T-helper 17 cell (primary cell): ENCODE data around the gene NF2. TPM values are rescaled to one million over a fixed set of nuclear protein-coding genes. Genes with fewer than 3 reads are reported as not detected.
A peak's percentile ranks its signal among the peaks of the same experiment; 100 is the strongest.

Experiments used
- ATAC-seq: fragments of 150-1000 bp; cut with Tn5 transposase; 2 replicates; pipeline ENCODE4 v1.10.0; 2021; ENCODE audit warnings: mild to moderate bottlenecking, moderate library complexity
- DNase-seq, 3 donors: peaks; one replicate each; pipeline versions ENCODE4 v3.0.0 to v3.0.0-alpha.2; 2020 to 2021
- H3K9me3 ChIP-seq: one replicate; pipeline ENCODE4 v1.7.0; 2013; ENCODE audit warnings: low read length, mild to moderate bottlenecking; ENCODE audit not compliant: control insufficient read depth, poor library complexity, severe bottlenecking
- H3K27ac Mint-ChIP-seq: one replicate; pipeline ENCODE4 v1.8.0; 2022; ENCODE audit warnings: mild to moderate bottlenecking, moderate library complexity, mixed read lengths
- H3K27me3 Mint-ChIP-seq: one replicate; pipeline ENCODE4 v1.8.0; 2022; ENCODE audit warnings: mixed read lengths
- H3K36me3 Mint-ChIP-seq: one replicate; pipeline ENCODE4 v1.8.0; 2022; ENCODE audit warnings: low read depth, mixed read lengths
- H3K4me1 Mint-ChIP-seq: one replicate; pipeline ENCODE4 v1.8.0; 2022; ENCODE audit warnings: mild to moderate bottlenecking, mixed read lengths
- H3K4me3 Mint-ChIP-seq: one replicate; pipeline ENCODE4 v1.8.0; 2022; ENCODE audit warnings: mild to moderate bottlenecking, moderate library complexity, mixed read lengths
- total RNA-seq, 4 donors: library from RNA in 2 of 4; stranded (reverse) in 2 of 4; gene quantifications; one replicate each; pipeline ENCODE4 v1.2.3 and lab custom pipeline; 2022 to 2026

Gene NF2
- total RNA-seq, 2 donors from 2014 or later, result 23.8 to 29.3 TPM

GRCh38 chr22:29641042-29641699, 37.7 kb downstream of the NF2 start:
- peak overlapping the region; percentile 83 for H3K27ac Mint-ChIP-seq
- no peaks in the 10 kb centered on the region for H3K9me3 ChIP-seq
- ATAC-seq (no peak), DNase-seq (no peak)
- peaks cover 10% of the 10 kb centered on the region for H3K4me1 Mint-ChIP-seq
- H3K4me3 Mint-ChIP-seq, result no peak overlapping the region
- peaks cover 3% of the 10 kb centered on the region for H3K36me3 Mint-ChIP-seq
- H3K27me3 Mint-ChIP-seq, result no peaks in the 10 kb centered on the region

- H3K9me3 ChIP-seq, result no peaks in the 10 kb centered on the region
- H3K27me3 Mint-ChIP-seq, result no peaks in the 10 kb centered on the region
- H3K27ac Mint-ChIP-seq, result peak overlapping the region; percentile 83
- DNase-seq, result no peak
- H3K4me3 Mint-ChIP-seq, result peak overlapping the region; percentile 64
- H3K4me1 Mint-ChIP-seq, result peaks cover 10% of the 10 kb centered on the region
- peaks cover 3% of the 10 kb centered on the region for H3K36me3 Mint-ChIP-seq
- ATAC-seq, result no peak
These were observed 38.4 kb downstream of the NF2 start for GRCh38 chr22:29641700-29642330.

GRCh38 chr22:29642694-29643093, 39.3 kb downstream of the NF2 start:
- Mint-ChIP-seq H3K4me3 (no peak overlapping the region), H3K4me1 (peaks cover 14% of the 10 kb centered on the region), H3K27me3 (no peaks in the 10 kb centered on the region), H3K27ac (peak overlapping the region; percentile 83), H3K36me3 (peaks cover 3% of the 10 kb centered on the region)
- DNase-seq (no peak), ATAC-seq (no peak)
- H3K9me3 ChIP-seq, result no peaks in the 10 kb centered on the region

DNA sequence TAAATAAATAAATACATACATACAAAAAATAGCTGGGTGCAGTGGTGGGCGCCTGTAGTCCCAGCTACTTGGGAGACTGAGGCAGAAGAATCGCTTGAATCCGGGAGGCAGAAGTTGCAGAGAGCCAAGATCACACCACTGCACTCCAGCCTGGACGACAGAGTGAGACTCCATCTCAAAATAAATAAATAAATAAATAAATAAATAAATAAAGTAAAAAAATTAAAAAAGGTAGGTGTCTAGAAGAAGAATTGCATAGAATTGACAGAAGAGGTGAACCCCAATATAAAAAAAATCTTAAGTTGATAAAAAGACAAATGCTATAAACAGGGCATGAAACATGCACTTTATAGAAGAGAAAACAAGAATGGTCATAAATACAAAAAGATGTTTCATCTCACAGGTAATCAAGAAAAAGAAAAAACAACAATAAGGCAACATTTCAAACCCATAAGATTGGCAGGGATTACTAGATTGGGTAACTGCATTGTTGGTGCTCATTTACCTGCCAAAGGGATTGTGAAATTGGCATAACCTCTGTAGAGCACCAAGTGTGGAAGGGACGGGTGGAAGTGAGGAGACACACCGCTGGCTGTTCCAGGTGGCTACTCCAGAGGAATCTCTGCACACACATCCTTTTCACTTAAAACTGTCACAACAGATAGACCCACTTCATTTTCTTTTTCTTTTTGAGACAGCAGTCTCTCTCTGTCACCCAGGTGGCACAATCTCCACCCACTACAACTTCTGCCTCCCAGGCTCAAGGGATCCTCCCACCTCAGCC, 44.7 kb downstream of the NF2 start:
- DNase-seq (no peak), ATAC-seq (no peak)
- Mint-ChIP-seq H3K27me3 (no peaks in the 10 kb centered on the region), H3K4me1 (peaks cover 4% of the 10 kb centered on the region), H3K4me3 (no peak overlapping the region), H3K36me3 (peaks cover 2% of the 10 kb centered on the region), H3K27ac (no peak overlapping the region)
- no peaks in the 10 kb centered on the region for H3K9me3 ChIP-seq

DNA sequence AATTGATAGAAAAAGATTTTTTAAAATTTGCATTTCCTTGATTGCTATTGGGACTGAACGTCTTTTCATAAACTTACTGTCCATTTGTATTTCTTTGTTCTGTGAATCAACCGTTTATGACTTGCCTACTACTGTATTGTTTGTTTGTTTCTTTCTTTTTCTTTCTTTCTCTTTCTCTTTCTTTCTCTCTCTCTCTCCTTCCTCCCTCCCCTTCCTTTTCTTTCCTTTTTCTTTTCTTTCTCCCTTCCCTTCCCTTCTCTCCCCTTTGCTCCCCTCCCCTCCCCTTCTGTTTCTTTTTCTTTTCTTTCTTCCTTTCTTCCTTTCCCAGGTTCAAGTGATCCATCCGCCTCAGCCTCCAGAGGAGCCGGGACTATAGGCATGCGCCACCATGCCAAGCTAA, 46.9 kb downstream of the NF2 start:
- Mint-ChIP-seq H3K27me3 (no peaks in the 10 kb centered on the region), H3K27ac (no peak overlapping the region), H3K4me3 (no peak overlapping the region), H3K4me1 (peaks cover 4% of the 10 kb centered on the region), H3K36me3 (peaks cover 2% of the 10 kb centered on the region)
- ATAC-seq, result no peak
- H3K9me3 ChIP-seq, result no peaks in the 10 kb centered on the region
- no peak for DNase-seq

DNA sequence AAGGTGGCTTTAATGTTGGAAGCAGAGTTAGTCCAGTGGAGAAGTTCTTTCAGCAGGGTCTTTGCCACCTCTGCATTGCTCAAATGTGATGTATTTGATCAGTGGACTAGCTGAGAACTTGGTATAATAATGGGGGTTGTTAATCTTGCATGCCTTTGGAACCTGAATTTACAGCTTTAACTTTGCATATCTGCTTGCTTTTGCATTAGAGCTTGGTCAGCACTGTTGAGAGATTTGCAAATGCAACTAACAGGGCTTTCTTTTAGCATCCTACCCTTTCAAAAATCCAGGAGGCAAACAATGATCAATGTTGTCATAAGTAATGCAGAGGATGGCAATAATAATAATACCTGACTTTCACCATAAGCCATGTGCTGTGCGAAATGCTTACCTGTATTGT, 48.2 kb downstream of the NF2 start:
- Mint-ChIP-seq H3K27ac (no peak overlapping the region), H3K4me1 (peaks cover 4% of the 10 kb centered on the region)
- no peak for ATAC-seq

DNA sequence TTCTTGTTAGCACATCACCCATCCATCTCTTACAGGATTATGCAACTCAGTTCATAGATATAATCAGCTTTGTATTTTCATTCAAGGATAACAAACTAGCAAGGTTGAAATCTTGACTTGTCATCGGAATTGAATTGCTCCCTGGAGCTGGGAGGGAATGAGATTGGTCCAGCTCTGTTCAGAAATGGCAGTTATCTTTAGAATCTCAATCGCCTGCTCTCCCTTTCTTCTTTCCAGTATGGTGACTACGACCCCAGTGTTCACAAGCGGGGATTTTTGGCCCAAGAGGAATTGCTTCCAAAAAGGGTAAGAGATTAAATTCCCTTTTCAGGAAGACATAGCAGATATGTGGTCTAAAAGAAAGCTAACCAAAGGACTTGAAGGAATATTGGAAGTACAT, 51.0 kb downstream of the NF2 start:
- ATAC-seq (no peak), DNase-seq (no peak)
- no peaks in the 10 kb centered on the region for H3K36me3 Mint-ChIP-seq
- no peak overlapping the region for H3K4me3 Mint-ChIP-seq
- no peaks in the 10 kb centered on the region for H3K27me3 Mint-ChIP-seq
- no peak overlapping the region for H3K27ac Mint-ChIP-seq
- peaks cover 2% of the 10 kb centered on the region for H3K4me1 Mint-ChIP-seq
- H3K9me3 ChIP-seq, result no peaks in the 10 kb centered on the region

More for the DNA sequence above, 48.2 kb downstream of the NF2 start:
- Mint-ChIP-seq H3K27me3 (no peaks in the 10 kb centered on the region), H3K36me3 (peaks cover 2% of the 10 kb centered on the region), H3K4me3 (no peak overlapping the region)
- no peak for DNase-seq
- no peaks in the 10 kb centered on the region for H3K9me3 ChIP-seq

DNA sequence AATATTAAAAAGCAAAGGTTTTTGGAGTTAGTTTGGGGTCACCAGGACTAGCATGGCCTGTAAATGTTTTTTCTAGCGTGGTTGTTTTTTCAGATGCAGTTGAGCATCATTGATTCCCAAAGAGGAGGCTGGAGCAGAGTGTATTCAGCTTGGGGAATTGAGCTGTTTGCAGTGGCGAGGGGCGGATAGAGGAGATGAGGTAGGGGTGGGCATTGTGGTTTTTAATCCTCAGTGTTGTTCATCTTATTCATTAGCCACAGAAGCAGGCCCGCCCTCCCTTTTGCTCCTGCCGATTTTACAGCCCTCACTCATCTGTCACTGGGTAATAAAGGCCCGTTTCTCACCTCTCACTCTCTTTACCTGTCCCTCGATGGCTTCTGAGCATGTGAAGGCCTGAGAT, 51.4 kb downstream of the NF2 start:
- DNase-seq (no peak), ATAC-seq (no peak)
- H3K9me3 ChIP-seq, result no peaks in the 10 kb centered on the region
- Mint-ChIP-seq H3K27ac (no peak overlapping the region), H3K27me3 (no peaks in the 10 kb centered on the region), H3K4me3 (no peak overlapping the region), H3K36me3 (no peaks in the 10 kb centered on the region), H3K4me1 (peaks cover 2% of the 10 kb centered on the region)

GRCh38 chr22:29658176-29658575, 54.7 kb downstream of the NF2 start:
- Mint-ChIP-seq H3K4me1 (peaks cover 2% of the 10 kb centered on the region), H3K36me3 (no peaks in the 10 kb centered on the region), H3K27me3 (no peaks in the 10 kb centered on the region), H3K27ac (no peak overlapping the region), H3K4me3 (no peak overlapping the region)
- DNase-seq (no peak), ATAC-seq (no peak)
- no peaks in the 10 kb centered on the region for H3K9me3 ChIP-seq

DNA sequence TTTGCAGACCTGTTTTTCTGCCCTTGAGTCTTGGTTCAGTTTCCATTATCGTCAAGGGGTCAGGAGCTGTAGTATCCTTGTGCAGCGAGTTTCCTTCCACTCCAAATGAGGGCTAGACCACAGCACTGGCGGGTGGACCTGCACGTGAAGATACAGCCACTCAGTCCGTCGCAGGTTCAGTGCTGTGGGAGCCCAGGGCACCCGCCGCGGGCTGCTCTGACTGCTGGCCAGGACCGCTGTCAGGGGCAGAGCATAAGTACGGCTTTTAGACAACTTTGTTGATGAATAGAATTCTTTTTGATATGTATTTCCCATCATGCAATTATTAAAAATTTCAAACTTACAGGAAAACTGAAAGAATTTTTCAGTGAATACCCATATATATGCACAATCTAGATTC, 56.6 kb downstream of the NF2 start:
- H3K9me3 ChIP-seq, result no peaks in the 10 kb centered on the region
- no peak for ATAC-seq
- DNase-seq, result no peak
- H3K27me3 Mint-ChIP-seq, result no peaks in the 10 kb centered on the region
- H3K36me3 Mint-ChIP-seq, result peaks cover 4% of the 10 kb centered on the region
- H3K4me3 Mint-ChIP-seq, result no peak overlapping the region
- no peak overlapping the region for H3K27ac Mint-ChIP-seq
- peaks cover 2% of the 10 kb centered on the region for H3K4me1 Mint-ChIP-seq

DNA sequence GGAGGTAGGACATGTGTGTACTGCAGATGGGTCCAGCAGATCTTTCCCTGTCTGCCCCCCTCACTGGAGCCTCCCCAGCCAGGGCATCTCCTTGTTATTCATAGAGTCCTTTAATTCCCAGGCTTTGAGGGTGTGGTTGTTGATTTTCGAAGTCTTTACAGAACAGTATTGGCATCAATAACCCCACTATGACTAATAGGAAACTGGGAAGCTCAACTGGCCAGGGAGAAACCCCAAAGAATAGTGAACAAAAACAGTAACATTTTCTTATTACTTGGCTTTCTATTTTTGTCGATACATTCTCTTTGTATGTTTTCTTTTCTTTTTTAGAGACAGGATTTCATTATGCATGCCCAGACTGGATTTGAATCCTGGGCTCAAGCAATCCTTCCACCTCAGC, 57.9 kb downstream of the NF2 start:
- DNase-seq (no peak), ATAC-seq (no peak)
- H3K27ac Mint-ChIP-seq, result no peak overlapping the region
- H3K4me1 Mint-ChIP-seq, result peaks cover 2% of the 10 kb centered on the region
- no peak overlapping the region for H3K4me3 Mint-ChIP-seq
- H3K9me3 ChIP-seq, result no peaks in the 10 kb centered on the region
- H3K36me3 Mint-ChIP-seq, result peaks cover 4% of the 10 kb centered on the region
- no peaks in the 10 kb centered on the region for H3K27me3 Mint-ChIP-seq

DNA sequence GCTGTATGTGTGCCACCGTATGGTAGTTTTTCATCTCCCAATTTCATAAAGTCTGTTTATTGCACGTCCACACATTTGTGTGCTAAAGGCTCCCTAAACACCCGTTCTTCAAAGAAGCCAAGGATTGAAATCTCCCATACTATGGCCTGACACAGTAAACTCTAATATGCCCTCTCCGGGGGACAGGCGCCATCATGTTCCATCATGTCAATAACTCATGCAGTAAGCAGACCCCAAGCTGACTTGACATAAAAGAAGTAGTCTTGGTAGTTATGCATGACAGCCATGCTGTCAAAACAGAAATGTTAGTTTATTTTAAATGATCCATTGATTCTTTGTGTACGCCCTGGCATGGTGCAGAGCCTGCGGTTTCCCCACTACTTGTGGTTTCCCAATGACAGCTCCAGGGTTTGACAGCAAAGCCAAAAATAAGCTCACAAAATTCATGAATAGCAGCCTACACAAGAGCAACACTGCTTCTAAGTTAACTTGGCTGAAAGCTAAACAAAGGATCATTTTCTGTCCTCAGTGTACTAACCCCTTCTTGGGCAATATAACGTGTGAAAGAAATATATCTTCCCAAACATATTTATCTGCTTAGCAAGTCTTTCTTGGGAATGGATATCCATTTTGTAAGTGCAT, 59.9 kb downstream of the NF2 start:
- no peak for DNase-seq
- peaks cover 8% of the 10 kb centered on the region for H3K36me3 Mint-ChIP-seq
- no peak for ATAC-seq
- H3K4me1 Mint-ChIP-seq, result no peaks in the 10 kb centered on the region
- no peaks in the 10 kb centered on the region for H3K9me3 ChIP-seq
- no peak overlapping the region for H3K4me3 Mint-ChIP-seq
- H3K27ac Mint-ChIP-seq, result no peak overlapping the region
- H3K27me3 Mint-ChIP-seq, result no peaks in the 10 kb centered on the region

GRCh38 chr22:29665486-29665885, 62.1 kb downstream of the NF2 start:
- H3K9me3 ChIP-seq, result no peaks in the 10 kb centered on the region
- ATAC-seq (no peak), DNase-seq (no peak)
- Mint-ChIP-seq H3K4me3 (no peak overlapping the region), H3K36me3 (peaks cover 11% of the 10 kb centered on the region), H3K27me3 (no peaks in the 10 kb centered on the region), H3K4me1 (no peaks in the 10 kb centered on the region), H3K27ac (no peak overlapping the region)
